Measurements from ENCODE around the gene ATP1A4.

The ATP1A4 gene

DNA sequence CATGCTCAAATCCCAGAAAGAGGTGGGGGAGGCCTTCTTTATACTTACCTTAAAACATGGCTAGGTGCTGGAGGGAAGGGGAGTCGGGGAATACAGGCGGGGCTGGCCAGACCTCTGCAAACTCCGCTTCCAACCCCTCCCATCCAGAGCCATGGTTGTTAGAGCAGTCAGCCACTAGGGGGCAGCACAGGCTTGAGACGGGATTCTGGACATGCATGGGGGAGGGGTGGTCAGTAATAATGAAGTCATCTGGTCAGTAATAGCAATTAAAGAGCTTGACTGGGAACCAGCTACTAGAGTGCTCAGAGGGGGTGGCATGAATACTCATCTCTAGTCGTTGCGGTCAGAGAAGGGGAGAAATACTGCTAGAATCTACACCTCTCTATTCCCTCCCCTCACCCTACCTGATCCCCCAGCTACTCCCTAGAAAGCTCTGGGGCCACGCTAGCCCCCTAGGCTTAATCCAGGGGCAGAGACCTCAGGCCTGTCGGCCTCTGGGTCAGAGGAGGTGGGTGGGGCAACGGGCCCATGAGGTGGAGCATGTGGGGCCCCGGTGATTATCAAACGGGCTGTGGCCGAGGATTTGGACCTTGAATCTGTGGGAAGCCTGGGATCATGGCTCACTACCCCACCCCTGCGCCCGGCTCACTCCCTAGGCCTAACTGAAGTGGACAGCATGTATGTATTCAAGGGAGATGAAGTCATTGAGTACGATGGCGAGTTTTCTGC, 41.9 kb downstream of the ATP1A4 start (continued):
- TF ChIP-seq TCF4 (CRISPR knock-in tag; IDR thresholded peaks at IDR 0.05; ENCODE audit: borderline replicate concordance) (no peak), TOX (CRISPR knock-in tag; IDR thresholded peaks at IDR 0.05; ENCODE audit: borderline replicate concordance) (no peak), ZFP3 (CRISPR knock-in tag; IDR thresholded peaks at IDR 0.05) (no peak), ZNF70 (CRISPR knock-in tag; IDR thresholded peaks at IDR 0.05) (no peak)
- TF ChIP-seq, protein P1, sequence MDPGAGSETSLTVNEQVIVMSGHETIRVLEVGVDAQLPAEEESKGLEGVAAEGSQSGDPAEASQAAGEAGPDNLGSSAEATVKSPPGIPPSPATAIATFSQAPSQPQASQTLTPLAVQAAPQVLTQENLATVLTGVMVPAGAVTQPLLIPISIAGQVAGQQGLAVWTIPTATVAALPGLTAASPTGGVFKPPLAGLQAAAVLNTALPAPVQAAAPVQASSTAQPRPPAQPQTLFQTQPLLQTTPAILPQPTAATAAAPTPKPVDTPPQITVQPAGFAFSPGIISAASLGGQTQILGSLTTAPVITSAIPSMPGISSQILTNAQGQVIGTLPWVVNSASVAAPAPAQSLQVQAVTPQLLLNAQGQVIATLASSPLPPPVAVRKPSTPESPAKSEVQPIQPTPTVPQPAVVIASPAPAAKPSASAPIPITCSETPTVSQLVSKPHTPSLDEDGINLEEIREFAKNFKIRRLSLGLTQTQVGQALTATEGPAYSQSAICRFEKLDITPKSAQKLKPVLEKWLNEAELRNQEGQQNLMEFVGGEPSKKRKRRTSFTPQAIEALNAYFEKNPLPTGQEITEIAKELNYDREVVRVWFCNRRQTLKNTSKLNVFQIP (CRISPR knock-in tag; IDR thresholded peaks at IDR 0.05; ENCODE audit: borderline replicate concordance, low read depth) = no peak
- TF ChIP-seq, protein P2, sequence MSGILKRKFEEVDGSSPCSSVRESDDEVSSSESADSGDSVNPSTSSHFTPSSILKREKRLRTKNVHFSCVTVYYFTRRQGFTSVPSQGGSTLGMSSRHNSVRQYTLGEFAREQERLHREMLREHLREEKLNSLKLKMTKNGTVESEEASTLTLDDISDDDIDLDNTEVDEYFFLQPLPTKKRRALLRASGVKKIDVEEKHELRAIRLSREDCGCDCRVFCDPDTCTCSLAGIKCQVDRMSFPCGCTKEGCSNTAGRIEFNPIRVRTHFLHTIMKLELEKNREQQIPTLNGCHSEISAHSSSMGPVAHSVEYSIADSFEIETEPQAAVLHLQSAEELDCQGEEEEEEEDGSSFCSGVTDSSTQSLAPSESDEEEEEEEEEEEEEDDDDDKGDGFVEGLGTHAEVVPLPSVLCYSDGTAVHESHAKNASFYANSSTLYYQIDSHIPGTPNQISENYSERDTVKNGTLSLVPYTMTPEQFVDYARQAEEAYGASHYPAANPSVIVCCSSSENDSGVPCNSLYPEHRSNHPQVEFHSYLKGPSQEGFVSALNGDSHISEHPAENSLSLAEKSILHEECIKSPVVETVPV (CRISPR knock-in tag; IDR thresholded peaks at IDR 0.05) = no peak

DNA sequence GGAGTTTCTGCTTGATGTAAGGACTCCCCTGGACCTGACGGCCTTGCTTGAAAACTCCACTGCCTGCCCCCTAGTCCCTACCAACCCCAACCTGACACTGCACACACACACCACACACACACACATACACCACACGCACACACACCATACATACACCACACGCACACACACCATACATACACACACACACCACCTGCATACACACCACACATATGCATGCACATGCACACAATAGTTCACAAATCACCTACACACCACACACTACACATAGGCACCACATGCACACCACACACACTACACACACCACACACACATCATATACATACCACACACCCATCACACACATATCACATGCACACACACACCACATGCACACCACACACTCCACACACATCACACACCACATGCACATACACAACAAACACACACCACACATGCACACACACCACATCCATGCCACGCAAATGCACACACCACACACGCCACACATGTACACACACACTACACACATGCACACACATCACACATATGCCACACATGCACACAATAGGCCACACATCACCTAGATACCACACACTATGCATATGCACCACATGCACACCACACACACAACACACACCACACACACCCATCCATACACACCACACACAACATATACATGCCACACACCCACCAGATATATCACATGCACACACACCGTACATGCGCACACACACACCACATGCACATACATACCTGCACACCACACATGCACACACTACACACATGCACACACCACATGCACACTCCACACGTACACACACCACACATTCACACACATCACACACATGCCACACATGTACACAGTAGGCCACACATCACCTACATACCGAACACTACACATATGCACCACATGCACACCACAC, 42.7 kb downstream of the ATP1A4 start:
- no peak for ATAC-seq
- TF ChIP-seq CSDC2 (CRISPR knock-in tag; IDR thresholded peaks at IDR 0.05) (no peak), ESRRG (CRISPR knock-in tag; IDR thresholded peaks at IDR 0.05) (no peak), ZFP3 (CRISPR knock-in tag; IDR thresholded peaks at IDR 0.05) (no peak), SNAI2 (CRISPR knock-in tag; IDR thresholded peaks at IDR 0.05) (no peak), ISL1 (CRISPR knock-in tag; IDR thresholded peaks at IDR 0.05) (no peak), BACH2 (CRISPR knock-in tag; IDR thresholded peaks at IDR 0.05; ENCODE audit: borderline replicate concordance) (no peak), ZC3H10 (CRISPR knock-in tag; IDR thresholded peaks at IDR 0.05) (no peak), RARB (CRISPR knock-in tag; IDR thresholded peaks at IDR 0.05) (no peak), OSR1 (CRISPR knock-in tag; IDR thresholded peaks at IDR 0.05) (no peak)
- TF ChIP-seq, protein P3, sequence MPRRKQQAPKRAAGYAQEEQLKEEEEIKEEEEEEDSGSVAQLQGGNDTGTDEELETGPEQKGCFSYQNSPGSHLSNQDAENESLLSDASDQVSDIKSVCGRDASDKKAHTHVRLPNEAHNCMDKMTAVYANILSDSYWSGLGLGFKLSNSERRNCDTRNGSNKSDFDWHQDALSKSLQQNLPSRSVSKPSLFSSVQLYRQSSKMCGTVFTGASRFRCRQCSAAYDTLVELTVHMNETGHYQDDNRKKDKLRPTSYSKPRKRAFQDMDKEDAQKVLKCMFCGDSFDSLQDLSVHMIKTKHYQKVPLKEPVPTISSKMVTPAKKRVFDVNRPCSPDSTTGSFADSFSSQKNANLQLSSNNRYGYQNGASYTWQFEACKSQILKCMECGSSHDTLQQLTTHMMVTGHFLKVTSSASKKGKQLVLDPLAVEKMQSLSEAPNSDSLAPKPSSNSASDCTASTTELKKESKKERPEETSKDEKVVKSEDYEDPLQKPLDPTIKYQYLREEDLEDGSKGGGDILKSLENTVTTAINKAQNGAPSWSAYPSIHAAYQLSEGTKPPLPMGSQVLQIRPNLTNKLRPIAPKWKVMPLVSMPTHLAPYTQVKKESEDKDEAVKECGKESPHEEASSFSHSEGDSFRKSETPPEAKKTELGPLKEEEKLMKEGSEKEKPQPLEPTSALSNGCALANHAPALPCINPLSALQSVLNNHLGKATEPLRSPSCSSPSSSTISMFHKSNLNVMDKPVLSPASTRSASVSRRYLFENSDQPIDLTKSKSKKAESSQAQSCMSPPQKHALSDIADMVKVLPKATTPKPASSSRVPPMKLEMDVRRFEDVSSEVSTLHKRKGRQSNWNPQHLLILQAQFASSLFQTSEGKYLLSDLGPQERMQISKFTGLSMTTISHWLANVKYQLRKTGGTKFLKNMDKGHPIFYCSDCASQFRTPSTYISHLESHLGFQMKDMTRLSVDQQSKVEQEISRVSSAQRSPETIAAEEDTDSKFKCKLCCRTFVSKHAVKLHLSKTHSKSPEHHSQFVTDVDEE (CRISPR knock-in tag; IDR thresholded peaks at IDR 0.05) = no peak
- TF ChIP-seq, protein P4, sequence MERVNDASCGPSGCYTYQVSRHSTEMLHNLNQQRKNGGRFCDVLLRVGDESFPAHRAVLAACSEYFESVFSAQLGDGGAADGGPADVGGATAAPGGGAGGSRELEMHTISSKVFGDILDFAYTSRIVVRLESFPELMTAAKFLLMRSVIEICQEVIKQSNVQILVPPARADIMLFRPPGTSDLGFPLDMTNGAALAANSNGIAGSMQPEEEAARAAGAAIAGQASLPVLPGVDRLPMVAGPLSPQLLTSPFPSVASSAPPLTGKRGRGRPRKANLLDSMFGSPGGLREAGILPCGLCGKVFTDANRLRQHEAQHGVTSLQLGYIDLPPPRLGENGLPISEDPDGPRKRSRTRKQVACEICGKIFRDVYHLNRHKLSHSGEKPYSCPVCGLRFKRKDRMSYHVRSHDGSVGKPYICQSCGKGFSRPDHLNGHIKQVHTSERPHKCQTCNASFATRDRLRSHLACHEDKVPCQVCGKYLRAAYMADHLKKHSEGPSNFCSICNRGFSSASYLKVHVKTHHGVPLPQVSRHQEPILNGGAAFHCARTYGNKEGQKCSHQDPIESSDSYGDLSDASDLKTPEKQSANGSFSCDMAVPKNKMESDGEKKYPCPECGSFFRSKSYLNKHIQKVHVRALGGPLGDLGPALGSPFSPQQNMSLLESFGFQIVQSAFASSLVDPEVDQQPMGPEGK (CRISPR knock-in tag; IDR thresholded peaks at IDR 0.05; ENCODE audit: borderline replicate concordance) = no peak
- TF ChIP-seq, protein P2 (CRISPR knock-in tag; IDR thresholded peaks at IDR 0.05) = no peak

DNA sequence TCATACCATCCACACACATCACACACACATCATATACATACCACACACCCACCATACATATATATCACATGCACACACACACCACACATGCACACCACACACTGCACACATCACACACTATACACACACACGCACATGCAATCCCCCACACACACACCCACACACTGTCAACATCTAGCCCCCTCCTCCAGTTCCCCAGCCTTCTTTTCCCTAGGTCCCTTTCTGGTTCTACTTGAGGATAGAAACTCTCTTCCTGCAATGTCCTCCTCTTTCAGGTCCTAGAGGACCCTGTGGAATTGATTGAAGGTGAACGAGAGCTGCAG, 43.3 kb downstream of the ATP1A4 start:
- TF ChIP-seq TCF4 (CRISPR knock-in tag; IDR thresholded peaks at IDR 0.05; ENCODE audit: borderline replicate concordance) (no peak), ZC3H10 (CRISPR knock-in tag; IDR thresholded peaks at IDR 0.05) (no peak), ESRRG (CRISPR knock-in tag; IDR thresholded peaks at IDR 0.05) (no peak)
- ATAC-seq = no peak

DNA sequence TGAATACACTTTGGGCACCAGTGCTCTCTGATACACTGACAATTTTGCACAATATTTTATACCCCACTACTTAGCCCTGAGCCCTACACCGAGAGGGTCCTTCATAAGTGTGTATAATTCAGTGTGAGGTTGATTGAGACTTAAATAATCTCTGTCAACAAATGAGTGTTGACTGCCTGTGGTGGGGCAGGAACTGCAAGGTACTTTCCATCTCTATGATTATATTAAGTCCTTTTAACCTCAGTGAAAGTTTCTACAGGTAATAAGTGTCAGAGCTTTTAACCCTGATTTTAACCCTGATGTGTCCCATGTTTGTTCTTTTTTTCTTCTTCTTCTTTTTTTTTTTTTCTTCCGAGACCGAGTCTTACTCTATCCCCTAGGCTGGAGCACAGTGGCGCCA, 44.7 kb downstream of the ATP1A4 start:
- no peak for ATAC-seq

More for the DNA sequence above, 44.7 kb downstream of the ATP1A4 start:
- TF ChIP-seq TOX (CRISPR knock-in tag; IDR thresholded peaks at IDR 0.05; ENCODE audit: borderline replicate concordance) = no peak
- no peak for TF ChIP-seq TCF4 (CRISPR knock-in tag; IDR thresholded peaks at IDR 0.05; ENCODE audit: borderline replicate concordance)
- TF ChIP-seq, protein P2 (CRISPR knock-in tag; IDR thresholded peaks at IDR 0.05) = no peak

Data from SK-N-SH treated with all-trans-retinoic acid at 6 μM for 48 hours (cell line).